ENCODE data around the gene CTNNBL1.

CTNNBL1 gene

GRCh38 chr20:37726321-37726720 is 32.5 kb downstream of the CTNNBL1 start:
- Histone ChIP-seq H3K27me3 (ENCODE audit: insufficient read depth, insufficient read length) (no peaks in the 10 kb centered on the region), H3K4me1 (ENCODE audit: insufficient read depth, insufficient read length) (no peaks in the 10 kb centered on the region), H3K36me3 (ENCODE audit: insufficient read depth, insufficient read length, low read length) (no peaks in the 10 kb centered on the region), H3K9me3 (ENCODE audit: insufficient read depth, low read length) (no peaks in the 10 kb centered on the region), H3K4me3 (ENCODE audit: insufficient read length, low read depth) (no peak overlapping the region), H3K9ac (ENCODE audit: insufficient read length, low read depth) (no peak overlapping the region)
- no peak for DNase-seq (ENCODE audit: low read depth, low spot score)
- TF ChIP-seq ZNF274 (IDR thresholded peaks at IDR 0.05; ENCODE audit: low read depth, low read length) (no peak), SUZ12 (IDR thresholded peaks at IDR 0.05; ENCODE audit: extremely low read depth, insufficient read depth, insufficient read length) (no peak), YY1 (IDR thresholded peaks at IDR 0.05; ENCODE audit: insufficient read depth, insufficient read length) (no peak)

- Histone ChIP-seq H3K9ac (ENCODE audit: insufficient read length, low read depth) (no peak overlapping the region), H3K36me3 (ENCODE audit: insufficient read depth, insufficient read length, low read length) (peaks cover 3% of the 10 kb centered on the region), H3K4me3 (ENCODE audit: insufficient read length, low read depth) (no peak overlapping the region), H3K27me3 (ENCODE audit: insufficient read depth, insufficient read length) (no peaks in the 10 kb centered on the region), H3K9me3 (ENCODE audit: insufficient read depth, low read length) (no peaks in the 10 kb centered on the region), H3K4me1 (ENCODE audit: insufficient read depth, insufficient read length) (no peaks in the 10 kb centered on the region)
- DNase-seq (ENCODE audit: low read depth, low spot score): peak; percentile 6
- TF ChIP-seq SUZ12 (IDR thresholded peaks at IDR 0.05; ENCODE audit: extremely low read depth, insufficient read depth, insufficient read length) (no peak), YY1 (IDR thresholded peaks at IDR 0.05; ENCODE audit: insufficient read depth, insufficient read length) (no peak), ZNF274 (IDR thresholded peaks at IDR 0.05; ENCODE audit: low read depth, low read length) (no peak)
Observed at GRCh38 chr20:37726971-37727956, 33.4 kb downstream of the CTNNBL1 start.

GRCh38 chr20:37727957-37728634 is 34.3 kb downstream of the CTNNBL1 start:
- no peak for DNase-seq (ENCODE audit: low read depth, low spot score)
- Histone ChIP-seq H3K4me3 (ENCODE audit: insufficient read length, low read depth) (no peak overlapping the region), H3K4me1 (ENCODE audit: insufficient read depth, insufficient read length) (no peaks in the 10 kb centered on the region), H3K9ac (ENCODE audit: insufficient read length, low read depth) (no peak overlapping the region), H3K36me3 (ENCODE audit: insufficient read depth, insufficient read length, low read length) (peaks cover 7% of the 10 kb centered on the region), H3K9me3 (ENCODE audit: insufficient read depth, low read length) (no peaks in the 10 kb centered on the region), H3K27me3 (ENCODE audit: insufficient read depth, insufficient read length) (no peaks in the 10 kb centered on the region)
- TF ChIP-seq SUZ12 (IDR thresholded peaks at IDR 0.05; ENCODE audit: extremely low read depth, insufficient read depth, insufficient read length): no peak

GRCh38 chr20:37728635-37728983 is 34.8 kb downstream of the CTNNBL1 start:
- no peak for TF ChIP-seq YY1 (IDR thresholded peaks at IDR 0.05; ENCODE audit: insufficient read depth, insufficient read length)
- TF ChIP-seq SUZ12 (IDR thresholded peaks at IDR 0.05; ENCODE audit: extremely low read depth, insufficient read depth, insufficient read length): no peak
- TF ChIP-seq ZNF274 (IDR thresholded peaks at IDR 0.05; ENCODE audit: low read depth, low read length): no peak
- no peak for DNase-seq (ENCODE audit: low read depth, low spot score)
- Histone ChIP-seq H3K27me3 (ENCODE audit: insufficient read depth, insufficient read length) (no peaks in the 10 kb centered on the region), H3K4me1 (ENCODE audit: insufficient read depth, insufficient read length) (no peaks in the 10 kb centered on the region), H3K36me3 (ENCODE audit: insufficient read depth, insufficient read length, low read length) (peaks cover 12% of the 10 kb centered on the region), H3K9ac (ENCODE audit: insufficient read length, low read depth) (no peak overlapping the region), H3K9me3 (ENCODE audit: insufficient read depth, low read length) (no peaks in the 10 kb centered on the region), H3K4me3 (ENCODE audit: insufficient read length, low read depth) (no peak overlapping the region)

- TF ChIP-seq ZNF274 (IDR thresholded peaks at IDR 0.05; ENCODE audit: low read depth, low read length) (no peak), SUZ12 (IDR thresholded peaks at IDR 0.05; ENCODE audit: extremely low read depth, insufficient read depth, insufficient read length) (no peak), YY1 (IDR thresholded peaks at IDR 0.05; ENCODE audit: insufficient read depth, insufficient read length) (no peak)
- DNase-seq (ENCODE audit: low read depth, low spot score): no peak
- no peaks in the 10 kb centered on the region for H3K4me1 ChIP-seq (ENCODE audit: insufficient read depth, insufficient read length)
- H3K36me3 ChIP-seq (ENCODE audit: insufficient read depth, insufficient read length, low read length): peaks cover 19% of the 10 kb centered on the region
- H3K9ac ChIP-seq (ENCODE audit: insufficient read length, low read depth): no peak overlapping the region
- H3K4me3 ChIP-seq (ENCODE audit: insufficient read length, low read depth): no peak overlapping the region
- no peaks in the 10 kb centered on the region for H3K27me3 ChIP-seq (ENCODE audit: insufficient read depth, insufficient read length)
- no peaks in the 10 kb centered on the region for H3K9me3 ChIP-seq (ENCODE audit: insufficient read depth, low read length)
Observed at GRCh38 chr20:37729452-37729851, 35.6 kb downstream of the CTNNBL1 start.

- Histone ChIP-seq H3K9ac (ENCODE audit: insufficient read length, low read depth) (no peak overlapping the region), H3K4me1 (ENCODE audit: insufficient read depth, insufficient read length) (no peaks in the 10 kb centered on the region), H3K36me3 (ENCODE audit: insufficient read depth, insufficient read length, low read length) (peaks cover 22% of the 10 kb centered on the region), H3K4me3 (ENCODE audit: insufficient read length, low read depth) (no peak overlapping the region), H3K27me3 (ENCODE audit: insufficient read depth, insufficient read length) (no peaks in the 10 kb centered on the region), H3K9me3 (ENCODE audit: insufficient read depth, low read length) (no peaks in the 10 kb centered on the region)
- TF ChIP-seq YY1 (IDR thresholded peaks at IDR 0.05; ENCODE audit: insufficient read depth, insufficient read length): no peak
- TF ChIP-seq ZNF274 (IDR thresholded peaks at IDR 0.05; ENCODE audit: low read depth, low read length): no peak
- TF ChIP-seq SUZ12 (IDR thresholded peaks at IDR 0.05; ENCODE audit: extremely low read depth, insufficient read depth, insufficient read length): no peak
- no peak for DNase-seq (ENCODE audit: low read depth, low spot score)
Observed at GRCh38 chr20:37729909-37730308, 36.1 kb downstream of the CTNNBL1 start.

- TF ChIP-seq SUZ12 (IDR thresholded peaks at IDR 0.05; ENCODE audit: extremely low read depth, insufficient read depth, insufficient read length): no peak
- no peak for TF ChIP-seq ZNF274 (IDR thresholded peaks at IDR 0.05; ENCODE audit: low read depth, low read length)
- no peak for TF ChIP-seq YY1 (IDR thresholded peaks at IDR 0.05; ENCODE audit: insufficient read depth, insufficient read length)
- no peak overlapping the region for H3K9ac ChIP-seq (ENCODE audit: insufficient read length, low read depth)
- no peak for DNase-seq (ENCODE audit: low read depth, low spot score)
Observed at GRCh38 chr20:37733416-37733815, 39.6 kb downstream of the CTNNBL1 start.

More at GRCh38 chr20:37733416-37733815, 39.6 kb downstream of the CTNNBL1 start:
- H3K4me1 ChIP-seq (ENCODE audit: insufficient read depth, insufficient read length): no peaks in the 10 kb centered on the region
- H3K36me3 ChIP-seq (ENCODE audit: insufficient read depth, insufficient read length, low read length): peaks cover 54% of the 10 kb centered on the region
- H3K27me3 ChIP-seq (ENCODE audit: insufficient read depth, insufficient read length): no peaks in the 10 kb centered on the region
- no peaks in the 10 kb centered on the region; the same call in 1 of the 2 replicates for H3K9me3 ChIP-seq (ENCODE audit: insufficient read depth, low read length)
- H3K4me3 ChIP-seq (ENCODE audit: insufficient read length, low read depth): no peak overlapping the region

All from NT2/D1 (cell line).